GM19395 (cell line): ENCODE results near the gene REV1.
"Not testable (repeated sequence)": the region's sequence is repeated elsewhere in the genome, so short reads cannot be mapped to it uniquely, and the experiment has no call there.

Source experiments
- ATAC-seq: cut with Tn5 transposase; IDR thresholded peaks from one replicate; pipeline ENCODE4 v1.9.1; 2021; ENCODE audit warnings: mild to moderate bottlenecking, moderate library complexity; ENCODE audit not compliant: unreplicated experiment

The REV1 gene

GRCh38 chr2:99487906-99488305 lies 1.9 kb downstream of the REV1 start:
- no peak for ATAC-seq

GRCh38 chr2:99485824-99486223 lies 4.0 kb downstream of the REV1 start:
- ATAC-seq = no peak

- no peak for ATAC-seq
Observed at GRCh38 chr2:99485411-99485810, 4.4 kb downstream of the REV1 start.

DNA sequence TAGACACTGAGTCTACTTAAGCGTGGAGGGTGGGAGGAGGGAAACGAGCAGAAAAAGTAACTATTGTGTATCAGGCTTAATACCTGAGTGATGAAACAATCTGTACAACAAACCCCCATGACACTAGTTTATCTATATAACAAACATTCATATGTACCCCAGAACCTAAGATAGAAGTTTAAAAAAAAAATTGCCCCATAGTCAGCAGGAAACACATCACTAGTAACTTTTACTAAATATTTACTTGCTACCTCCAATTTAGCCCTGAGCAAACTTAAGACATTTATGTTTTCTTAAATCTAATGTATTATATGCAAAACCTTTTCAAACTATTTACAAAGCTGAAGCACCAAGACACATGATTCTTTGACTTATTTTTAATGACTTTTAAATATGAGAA lies 5.6 kb downstream of the REV1 start:
- no peak for ATAC-seq

DNA sequence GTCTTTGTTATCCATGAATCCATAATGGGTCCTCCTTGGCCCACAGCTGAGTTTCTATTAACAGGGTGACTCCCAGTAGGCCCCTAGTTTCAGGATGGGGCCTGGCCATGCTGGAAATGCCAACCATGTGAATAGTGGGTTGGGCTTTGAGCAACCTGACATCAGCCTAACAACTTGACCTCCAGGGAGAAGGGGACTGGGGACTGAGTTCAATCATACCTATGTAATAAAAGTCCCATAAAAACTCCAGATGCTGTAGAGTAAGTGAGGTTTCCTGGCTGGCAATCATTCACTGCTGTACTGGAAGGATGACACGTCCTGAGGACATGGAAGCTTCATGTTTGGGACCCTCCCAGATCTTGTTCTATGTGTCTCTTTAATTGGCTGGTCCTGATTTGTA lies 7.9 kb downstream of the REV1 start:
- ATAC-seq = no peak

GRCh38 chr2:99481527-99481926 lies 8.3 kb downstream of the REV1 start:
- ATAC-seq = no peak

- no peak for ATAC-seq
Observed at GRCh38 chr2:99480390-99480789, 9.4 kb downstream of the REV1 start.

GRCh38 chr2:99478632-99479031 lies 11.2 kb downstream of the REV1 start:
- ATAC-seq = no peak

DNA sequence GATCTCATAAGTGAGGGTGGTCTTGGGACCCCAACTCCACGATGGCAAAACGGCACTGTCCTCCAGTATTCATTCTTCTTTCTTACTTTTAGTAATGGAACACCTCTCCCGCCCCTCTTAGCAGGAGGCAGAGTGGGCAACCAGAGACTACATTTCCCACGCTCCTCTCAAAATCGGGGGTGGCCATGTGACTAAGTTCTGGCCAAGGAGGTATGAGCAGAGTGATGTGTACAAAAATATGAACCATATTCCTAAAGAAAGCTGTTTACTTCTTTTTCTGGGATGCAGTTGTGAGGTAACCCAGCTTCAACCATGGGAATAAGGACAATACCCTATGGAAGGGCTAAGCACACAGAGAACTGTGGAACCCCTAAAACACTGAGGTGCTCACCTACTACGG lies 12.8 kb downstream of the REV1 start:
- ATAC-seq = no peak

DNA sequence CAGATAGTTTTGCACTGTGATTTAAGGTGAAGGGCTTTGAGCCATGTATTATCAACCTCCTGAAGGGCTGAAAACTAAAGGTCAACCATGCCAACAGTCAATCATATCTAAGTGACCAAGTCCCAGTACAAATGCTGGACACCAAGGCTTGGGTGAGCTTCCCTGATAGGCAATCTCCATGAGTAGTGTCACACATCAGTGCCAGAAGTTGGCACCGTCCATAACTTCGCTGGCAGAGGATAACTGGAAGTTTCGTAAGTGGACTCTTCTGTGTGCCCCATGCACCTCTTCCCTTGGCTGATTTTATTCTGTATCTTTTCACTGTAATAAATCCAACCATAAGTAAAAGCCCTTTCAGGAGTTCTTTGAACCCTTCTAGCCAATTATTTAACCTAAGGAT lies 13.2 kb downstream of the REV1 start:
- ATAC-seq = no peak

GRCh38 chr2:99475095-99475494 lies 14.7 kb downstream of the REV1 start:
- not testable (repeated sequence) for ATAC-seq

GRCh38 chr2:99473518-99474083 lies 16.2 kb downstream of the REV1 start:
- no peak for ATAC-seq

DNA sequence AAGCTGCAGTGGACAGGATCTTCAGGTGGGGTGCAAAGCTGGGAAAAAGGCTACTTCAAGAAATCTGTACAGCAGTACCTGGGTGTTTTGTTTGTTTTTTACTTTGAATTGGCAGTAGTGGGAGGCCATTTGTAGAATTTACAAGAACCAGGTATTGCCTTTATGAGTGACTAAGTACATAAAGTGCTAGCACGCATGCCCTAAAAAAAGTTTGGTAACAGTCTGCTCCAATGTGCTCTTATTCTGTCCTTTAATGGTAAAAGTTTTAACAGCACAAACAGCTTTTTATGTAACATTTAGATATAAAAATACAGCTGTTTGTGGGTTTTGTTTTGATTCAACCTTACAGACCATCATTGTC lies 17.2 kb downstream of the REV1 start:
- no peak for ATAC-seq

GRCh38 chr2:99471654-99472599 lies 17.9 kb downstream of the REV1 start:
- no peak for ATAC-seq

DNA sequence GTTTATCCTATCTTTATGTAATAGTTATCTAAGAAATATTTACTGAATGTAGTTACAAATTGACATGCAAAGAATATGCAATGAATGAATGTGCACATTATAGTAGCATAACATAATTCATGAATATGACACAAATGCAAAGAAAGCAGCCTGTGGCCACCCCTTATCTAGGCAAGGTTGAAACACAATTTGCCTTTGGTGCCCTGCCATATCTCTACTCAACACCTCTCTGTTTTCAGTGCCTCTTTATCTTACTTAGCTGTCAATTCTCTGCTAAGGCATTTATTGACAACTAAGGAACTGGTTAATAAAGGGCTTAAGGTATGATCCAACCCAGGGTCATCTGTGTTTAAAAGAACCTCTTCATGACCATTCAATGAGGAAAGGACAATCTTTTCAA lies 18.9 kb downstream of the REV1 start:
- ATAC-seq = no peak

GRCh38 chr2:99470459-99470858 lies 19.4 kb downstream of the REV1 start:
- not testable (repeated sequence) for ATAC-seq

DNA sequence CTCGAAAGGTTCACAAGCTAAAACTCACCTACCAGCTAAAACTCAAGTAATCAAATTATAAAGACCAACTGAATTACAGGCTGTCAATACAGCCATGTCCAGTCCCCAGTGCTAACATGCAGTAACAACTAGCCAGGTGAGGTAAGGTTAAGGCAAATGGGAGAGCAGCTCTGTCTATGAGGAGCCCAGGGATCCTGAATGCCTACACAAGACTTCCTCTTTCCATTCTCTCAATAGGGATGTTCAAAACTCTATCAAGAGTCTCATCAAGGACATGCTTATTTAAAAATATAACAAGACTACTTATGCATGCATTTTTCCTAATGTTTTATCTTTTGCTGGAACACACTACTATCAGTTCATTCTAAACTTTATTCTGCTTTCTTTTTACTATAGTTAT lies 20.4 kb downstream of the REV1 start:
- no peak for ATAC-seq

DNA sequence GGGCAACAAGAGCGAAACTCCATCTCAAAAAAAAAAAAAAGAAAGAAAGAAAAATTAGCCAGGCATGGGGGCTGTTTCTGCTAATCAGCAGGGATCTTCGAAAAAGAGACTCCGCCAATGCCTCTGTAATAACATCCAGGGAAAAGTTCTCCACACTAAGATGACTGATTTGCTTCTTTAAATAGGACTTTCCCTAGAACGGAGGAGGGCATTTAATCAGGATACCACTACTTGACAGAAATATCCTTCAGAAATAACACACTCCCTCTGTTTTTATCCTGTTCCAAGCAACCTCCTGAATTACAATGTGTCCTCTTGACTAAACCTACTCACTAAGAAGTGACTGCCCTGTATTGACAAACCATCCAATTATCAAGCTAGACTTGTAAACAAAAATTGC lies 21.7 kb downstream of the REV1 start:
- no peak for ATAC-seq

DNA sequence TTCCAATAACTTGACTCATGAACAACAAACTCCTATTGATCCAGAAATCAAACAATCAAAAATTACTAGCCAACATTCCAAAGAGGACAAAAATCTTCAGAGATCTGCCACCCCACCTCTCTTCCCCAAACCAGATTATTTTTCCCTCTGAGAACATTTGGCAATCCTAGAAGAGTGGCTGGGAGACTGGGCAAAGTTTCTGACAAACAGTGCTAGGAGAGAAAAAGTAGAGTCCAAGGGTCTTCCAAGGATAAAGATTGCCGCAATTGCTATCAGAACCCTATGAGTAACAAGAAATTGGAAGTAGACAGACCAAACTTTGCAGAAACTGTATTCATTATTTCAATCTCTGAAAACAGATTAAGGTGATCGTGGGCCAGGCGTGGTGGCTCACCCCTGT lies 22.4 kb downstream of the REV1 start:
- ATAC-seq = no peak

DNA sequence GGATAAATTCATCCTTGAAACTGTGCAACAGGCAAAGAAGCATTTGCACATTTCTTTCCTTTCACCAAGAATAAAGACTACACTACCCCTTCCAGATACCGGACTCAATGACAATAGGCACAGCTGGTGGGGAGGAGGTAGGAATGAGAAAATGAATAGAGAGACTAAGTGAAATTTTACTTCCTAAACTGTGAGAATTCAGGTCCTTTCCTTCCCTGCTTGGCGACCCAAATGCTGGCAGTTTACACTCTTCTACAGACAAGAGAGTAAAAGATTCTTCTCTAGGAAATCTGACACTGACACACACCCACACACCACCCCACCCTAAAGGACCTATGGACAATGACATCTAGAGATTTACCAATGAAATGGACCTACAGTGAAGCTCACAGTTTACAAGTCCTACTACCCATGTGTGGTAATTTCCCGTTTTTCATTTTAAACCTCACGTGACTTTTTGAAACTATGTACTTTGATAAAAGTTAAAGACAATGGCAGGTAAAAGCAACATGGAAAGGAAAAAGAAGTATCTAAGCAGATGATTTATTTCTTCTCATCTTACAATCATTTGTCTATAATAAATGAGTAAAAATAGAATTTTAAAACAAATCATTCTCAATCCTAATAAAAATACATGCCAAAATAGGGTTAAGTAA lies 27.9 kb downstream of the REV1 start:
- ATAC-seq = no peak

DNA sequence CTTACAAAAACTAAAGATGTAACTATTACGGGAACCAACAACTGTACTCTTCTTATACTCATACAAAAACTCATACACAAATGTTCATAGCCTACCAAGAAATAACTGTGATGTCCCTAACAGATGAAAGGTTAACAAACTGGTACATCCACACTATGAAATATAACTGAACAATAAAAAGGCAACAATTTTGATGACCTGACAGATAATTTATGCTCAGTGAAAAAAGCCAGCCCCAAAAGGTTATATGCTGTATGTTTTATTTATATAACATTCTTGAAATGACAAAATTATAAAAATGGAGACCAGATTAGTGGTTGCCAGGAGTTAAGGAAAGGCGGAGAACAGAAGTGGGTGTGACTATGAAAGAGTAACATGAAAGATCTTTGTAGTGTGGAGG lies 31.3 kb downstream of the REV1 start:
- no peak for ATAC-seq

DNA sequence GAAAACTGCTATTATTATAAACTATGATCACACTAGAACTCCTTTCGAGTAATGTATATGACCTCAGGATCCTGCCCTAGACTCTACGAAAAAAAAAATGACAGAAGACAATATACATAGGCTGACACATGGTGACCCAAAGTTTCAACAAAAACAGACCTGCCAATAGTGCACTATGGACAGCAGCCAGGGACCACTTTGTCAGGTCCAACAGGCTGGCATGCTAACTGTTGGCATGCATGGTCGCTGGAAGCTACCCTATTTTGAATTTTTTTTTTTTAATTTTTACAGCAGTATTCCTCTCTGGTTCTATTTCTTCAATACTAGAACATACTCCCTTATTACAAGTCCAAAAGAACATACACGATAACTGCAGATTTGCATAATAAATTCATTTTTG lies 38.1 kb downstream of the REV1 start:
- no peak for ATAC-seq
